Activated CD8-positive, alpha-beta memory T cell treated with anti-CD3 and anti-CD28 coated beads for 1 hour (primary cell): ENCODE data around the gene ALKBH3.
A peak's percentile ranks its signal among the peaks of the same experiment; 100 is the strongest.

Experiments
- DNase-seq, 2 donors: peaks; one replicate each; pipeline ENCODE4 v3.0.0-alpha.2; 2020; ENCODE audit warnings: low read depth in 1 of 2; ENCODE audit errors: extremely low read depth in 1 of 2

The ALKBH3 gene

GRCh38 chr11:43936076-43936475 is 55.4 kb downstream of the ALKBH3 start:
- DNase-seq: no peak

DNA sequence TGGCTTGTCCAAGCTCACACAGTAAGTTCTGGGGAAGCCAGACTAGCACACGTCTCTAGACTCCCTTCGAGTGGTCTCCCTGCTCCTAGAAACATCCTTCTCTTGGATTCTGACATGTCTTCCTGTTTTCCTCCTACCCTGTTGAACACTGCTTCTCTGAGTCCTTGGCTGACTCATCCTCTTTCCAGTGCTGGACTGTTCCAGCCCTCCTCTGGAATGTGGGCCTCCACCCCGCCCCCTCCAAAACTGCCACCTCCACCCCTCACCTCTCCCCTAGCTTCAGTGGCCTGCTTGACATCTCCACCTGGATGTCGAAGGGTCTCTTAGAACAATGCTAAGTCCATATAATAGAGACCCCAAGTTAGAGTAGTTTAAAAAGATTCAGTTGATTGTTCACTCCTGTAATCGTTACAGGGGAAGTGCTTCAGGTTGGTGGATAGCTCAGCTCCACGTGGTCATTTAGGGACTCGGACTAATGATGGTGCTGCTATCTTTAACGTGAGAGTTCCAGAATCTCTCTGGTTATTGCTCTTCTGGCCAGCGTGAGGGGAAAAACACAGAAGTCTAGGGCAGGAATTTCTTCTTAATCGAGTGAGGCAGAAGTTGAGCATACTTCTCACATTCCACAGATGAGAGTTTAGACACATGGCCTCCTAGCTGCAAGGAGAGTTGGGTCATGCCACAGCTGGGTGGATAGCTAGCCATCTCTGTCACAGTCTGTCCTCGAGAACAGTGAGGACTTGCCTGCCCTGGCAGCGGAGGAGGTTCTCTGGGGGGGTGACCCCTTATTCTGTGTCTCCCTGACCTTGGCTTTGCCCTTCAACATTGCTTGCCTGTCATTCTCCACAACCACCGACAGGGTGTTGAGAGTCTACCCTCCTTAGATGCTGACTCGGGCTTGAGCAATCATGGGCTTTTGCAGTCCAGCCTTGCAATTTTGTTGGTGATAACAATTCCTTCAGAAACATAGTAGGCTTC is 57.1 kb downstream of the ALKBH3 start:
- no peak for DNase-seq

GRCh38 chr11:43941257-43941994 is 60.8 kb downstream of the ALKBH3 start:
- no peak for DNase-seq

GRCh38 chr11:43942662-43943371 is 62.2 kb downstream of the ALKBH3 start:
- no peak for DNase-seq

GRCh38 chr11:43943372-43943930 is 62.8 kb downstream of the ALKBH3 start:
- no peak for DNase-seq

DNA sequence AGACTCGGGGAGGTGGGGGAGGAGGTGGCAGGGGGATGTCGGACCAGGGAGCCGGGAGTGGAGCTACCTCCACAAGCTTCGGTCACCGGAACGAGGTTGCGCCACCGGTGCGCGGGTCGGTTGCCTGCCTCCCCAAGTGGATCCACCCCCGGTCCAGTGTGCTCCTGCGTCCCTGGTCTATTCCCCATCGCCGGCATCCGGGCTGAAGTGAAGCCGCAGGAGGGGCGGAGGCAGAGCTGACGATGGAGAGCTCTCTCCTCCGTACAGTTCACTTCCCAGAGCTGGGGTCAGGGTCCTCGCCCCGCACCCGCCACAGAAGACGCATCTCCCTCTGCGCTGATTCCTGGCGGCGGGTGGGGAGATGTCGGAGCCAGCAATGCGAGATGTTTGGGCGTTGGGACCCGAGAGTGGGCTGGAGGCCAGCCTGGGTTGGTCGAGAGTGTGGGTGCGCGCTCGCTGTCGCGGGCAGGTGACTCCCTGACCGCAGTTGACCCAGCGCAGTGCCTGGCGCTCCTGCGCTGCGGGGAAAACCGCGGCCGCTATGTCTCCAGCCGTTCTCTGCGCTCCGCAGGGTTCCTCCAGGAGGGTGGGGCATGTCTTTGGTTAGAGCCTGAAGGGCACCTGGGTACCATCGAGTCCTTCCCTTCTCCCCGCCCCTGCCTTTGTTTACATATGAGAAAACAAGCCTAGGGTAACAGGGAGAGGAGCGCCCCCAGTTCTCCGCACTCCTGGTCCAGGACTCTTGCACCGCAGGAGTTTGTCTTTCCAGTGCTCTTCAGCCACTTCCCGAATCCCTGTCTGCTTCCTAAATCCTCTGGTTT is 63.5 kb downstream of the ALKBH3 start:
- no peak for DNase-seq

DNA sequence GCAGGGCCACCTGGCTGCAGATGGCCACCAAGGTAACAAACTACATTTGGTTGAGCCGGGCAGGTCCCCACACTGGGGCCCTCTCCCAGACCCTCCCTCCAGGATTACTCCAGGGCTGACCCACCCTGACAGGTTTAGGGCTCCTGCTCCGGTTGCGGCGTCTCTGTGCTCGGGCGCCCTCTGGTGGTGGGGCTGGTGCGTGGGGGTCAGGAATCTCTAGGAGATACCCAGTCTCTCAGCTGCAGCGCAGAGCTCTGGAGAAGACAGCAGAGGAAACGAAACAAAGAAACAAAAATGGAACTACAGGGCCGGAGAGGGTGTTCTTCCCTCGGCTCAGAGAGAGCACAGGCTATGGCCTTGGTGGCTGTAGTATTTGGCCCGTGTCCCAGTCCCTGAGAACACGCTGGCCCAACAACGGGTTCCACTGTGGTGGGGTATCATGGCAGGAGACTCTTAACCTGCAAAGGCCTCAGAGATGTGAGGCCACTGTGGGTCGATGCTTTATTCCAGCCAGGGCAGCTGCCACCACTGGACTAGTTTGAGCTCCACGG is 64.2 kb downstream of the ALKBH3 start:
- DNase-seq: peak; percentile 18 to 43

DNA sequence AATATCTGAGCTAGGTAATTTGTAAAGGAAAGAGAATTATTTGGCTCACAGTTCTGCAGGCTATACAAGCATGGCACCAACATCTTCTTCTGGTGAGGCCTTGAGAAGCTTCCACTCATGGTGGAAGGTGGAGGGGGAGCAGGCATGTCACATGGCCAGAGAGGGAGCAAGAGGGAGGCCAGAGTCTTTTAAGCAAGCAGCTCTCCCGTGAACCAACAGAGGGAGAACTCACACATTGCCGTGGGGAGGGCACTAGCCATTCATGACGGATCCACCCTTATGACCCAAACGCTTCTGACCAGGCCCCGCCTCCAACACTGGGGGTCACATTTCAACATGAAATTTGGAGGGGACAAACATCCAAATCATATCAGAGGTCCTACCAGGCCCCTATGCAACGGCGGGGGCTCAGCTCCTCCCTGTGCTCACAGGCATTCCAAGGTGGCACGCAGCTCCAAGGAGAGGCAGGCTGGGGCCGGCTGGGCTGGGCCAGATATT is 66.4 kb downstream of the ALKBH3 start:
- no peak for DNase-seq

DNA sequence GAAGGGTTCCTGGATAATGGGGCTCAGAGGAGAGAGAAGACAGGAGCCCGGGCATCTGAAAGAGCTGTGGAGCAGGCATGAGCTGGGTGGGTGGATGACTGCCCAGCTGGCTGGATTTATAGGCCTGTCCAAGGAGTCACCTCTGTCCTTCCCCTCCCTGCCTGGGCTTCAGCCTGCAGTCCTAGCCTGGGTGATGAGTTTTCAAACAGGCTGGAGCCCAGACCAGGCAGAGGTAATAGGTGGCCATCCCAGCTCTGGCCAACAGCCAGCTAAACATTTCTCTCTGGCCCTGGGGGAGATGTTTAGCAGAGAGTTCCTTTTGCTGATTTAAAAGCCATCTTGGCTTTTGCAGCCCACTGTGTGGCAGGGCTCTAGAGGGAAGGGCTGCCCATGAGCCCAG is 67.2 kb downstream of the ALKBH3 start:
- no peak for DNase-seq

GRCh38 chr11:43948341-43949225 is 68.0 kb downstream of the ALKBH3 start:
- DNase-seq: no peak

DNA sequence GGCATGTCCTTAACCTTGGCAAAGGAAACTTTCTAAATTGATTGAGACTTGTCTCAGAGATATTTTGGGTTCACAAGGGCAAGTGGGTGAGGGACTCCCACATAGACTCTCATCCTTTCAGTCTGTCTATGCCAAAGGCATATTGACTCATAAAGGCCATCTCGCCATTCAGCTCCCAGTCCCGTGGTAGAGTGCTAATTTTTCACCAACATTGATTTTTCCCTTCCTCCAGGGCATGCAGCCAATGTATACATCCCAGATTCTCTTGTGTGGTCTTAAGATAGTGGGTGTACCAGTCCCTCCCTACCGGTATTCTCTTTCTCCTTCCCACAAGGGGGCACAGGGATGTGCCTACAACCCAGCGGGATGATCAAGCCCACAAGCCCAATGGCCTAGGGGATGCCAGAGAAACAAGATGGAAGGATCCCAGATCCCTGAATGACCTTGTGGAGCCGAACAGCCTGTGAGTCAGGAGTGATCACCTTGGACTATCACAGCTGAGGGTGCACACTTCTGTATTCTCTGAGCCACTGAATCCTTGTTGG is 69.8 kb downstream of the ALKBH3 start:
- DNase-seq: no peak

GRCh38 chr11:43951231-43951630 is 70.6 kb downstream of the ALKBH3 start:
- no peak for DNase-seq

DNA sequence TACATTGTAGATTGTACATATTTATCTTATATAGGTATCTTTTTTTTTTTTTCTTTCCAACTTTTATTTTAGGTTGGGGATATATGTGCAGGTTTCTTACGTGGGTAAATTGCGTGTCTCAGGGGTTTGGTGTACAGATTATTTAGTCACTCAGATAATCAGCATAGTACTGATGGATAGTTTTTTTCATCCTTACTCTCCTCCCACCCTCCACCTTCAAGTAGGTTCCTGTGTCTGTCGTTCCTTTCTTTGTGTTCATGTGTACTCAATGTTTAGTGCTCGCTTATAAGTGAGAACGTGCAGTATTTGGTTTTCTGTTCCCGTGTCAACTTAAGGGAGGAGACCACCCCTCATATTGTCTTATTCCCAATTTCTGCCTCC is 71.4 kb downstream of the ALKBH3 start:
- DNase-seq: no peak

- DNase-seq: no peak
Measured at GRCh38 chr11:43952401-43953342, 72.0 kb downstream of the ALKBH3 start.

DNA sequence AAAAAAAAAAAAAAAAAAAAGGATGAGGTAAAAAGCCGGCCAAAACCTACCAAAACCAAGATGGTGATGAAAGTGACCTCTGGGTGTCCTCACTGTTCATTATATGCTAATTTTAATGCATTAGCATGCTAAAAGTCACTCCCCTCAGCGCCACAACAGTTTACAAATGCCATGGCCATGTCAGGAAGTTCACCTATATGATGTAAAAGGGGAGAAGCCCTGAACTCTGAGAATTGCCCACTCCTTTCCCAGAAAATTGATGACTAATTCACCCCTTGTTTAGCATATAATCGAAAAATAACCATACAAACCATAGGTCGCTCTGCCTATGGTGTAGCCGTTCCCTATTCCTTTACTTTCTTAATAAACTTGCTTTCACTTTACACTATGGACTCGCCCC is 72.9 kb downstream of the ALKBH3 start:
- DNase-seq: no peak

DNA sequence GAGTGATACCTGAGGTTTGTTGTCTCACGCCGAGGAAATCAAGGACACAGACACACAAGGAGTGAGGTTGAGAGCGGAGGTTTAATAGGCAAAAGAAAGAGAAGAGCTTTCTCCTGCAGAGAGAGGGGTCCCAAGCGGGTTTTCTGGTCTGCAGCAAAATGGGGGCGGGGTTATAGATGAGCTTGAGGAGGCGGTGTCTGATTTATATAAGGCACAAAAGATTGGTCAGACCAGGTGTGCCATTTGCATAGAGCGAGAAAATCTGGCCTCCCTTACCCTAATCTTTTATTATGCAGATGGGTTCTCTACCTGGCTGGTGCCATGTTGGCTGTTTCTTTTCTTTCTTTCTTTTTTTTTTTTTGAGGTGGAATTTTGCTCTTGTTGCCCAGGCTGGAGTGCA is 73.6 kb downstream of the ALKBH3 start:
- no peak for DNase-seq

GRCh38 chr11:43955381-43956118 is 74.9 kb downstream of the ALKBH3 start:
- no peak for DNase-seq
